Thyroid gland (tissue), 4 donors: ENCODE results near the gene CEP192.

Experiments used
- CTCF ChIP-seq, 6 experiments: fragments of 200-600 bp in 3 of 6; fragments of 450-650 bp in 3 of 6; sonication (generic) in 3 of 6; IDR thresholded peaks; one replicate each; pipeline ENCODE4 v1.5.1; 2016 to 2019; ENCODE audit warnings: antibody characterized with exemption in 6 of 6, mild to moderate bottlenecking in 2 of 6, inconsistent platforms in 1 of 6, moderate library complexity in 1 of 6
- POLR2A ChIP-seq, 2 donors: fragments of 450-650 bp; IDR thresholded peaks; one replicate each; pipeline ENCODE4 v1.6.1; 2017; ENCODE audit warnings: antibody characterized with exemption in 2 of 2, mild to moderate bottlenecking in 2 of 2, moderate library complexity in 1 of 2

GRCh38 chr18:12995952-12996477, 4.9 kb downstream of the CEP192 start:
- no peak for TF ChIP-seq CTCF (IDR thresholded peaks at IDR 0.05)
- no peak for TF ChIP-seq POLR2A (IDR thresholded peaks at IDR 0.05)
